Epithelial cell of proximal tubule (primary cell): Measurements from ENCODE around the gene QRICH2. TPM values are rescaled to one million over a fixed set of nuclear protein-coding genes. Genes with fewer than 3 reads are reported as not detected.
"Not testable (repeated sequence)": the region's sequence is repeated elsewhere in the genome, so short reads cannot be mapped to it uniquely, and the experiment has no call there.

ENCODE experiments used
- DNase-seq: peaks from one replicate; pipeline ENCODE4 v3.0.0-alpha.2; 2011; ENCODE audit warnings: low read depth
- H3K4me3 ChIP-seq: 2 replicates; pipeline ENCODE4 v1.5.1; 2011; ENCODE audit warnings: low read depth, mild to moderate bottlenecking, low read length
- CTCF ChIP-seq: conservative IDR thresholded peaks from 2 replicates; pipeline ENCODE4 v1.5.1; 2012; ENCODE audit warnings: low read depth, mild to moderate bottlenecking, low read length
- total RNA-seq: library from RNA; depleted of rRNA; stranded (reverse); fragments of >200 nt; gene quantifications from 2 replicates; pipeline ENCODE4 v1.2.3, GENCODE V29; 2015

Gene QRICH2
- total RNA-seq, 1 donor from 2014 or later: 0.69 TPM

GRCh38 chr17:76251478-76252039 lies 56.5 kb downstream of the QRICH2 start:
- no peak for DNase-seq
- H3K4me3 ChIP-seq: no peak overlapping the region
- TF ChIP-seq CTCF: no peak

GRCh38 chr17:76250141-76250540 lies 57.9 kb downstream of the QRICH2 start:
- no peak for TF ChIP-seq CTCF
- H3K4me3 ChIP-seq: no peak overlapping the region
- DNase-seq: no peak

GRCh38 chr17:76248013-76248782 lies 59.9 kb downstream of the QRICH2 start:
- peak; percentile 42 for TF ChIP-seq CTCF
- H3K4me3 ChIP-seq: no peak overlapping the region
- DNase-seq: no peak

GRCh38 chr17:76247304-76247703 lies 60.8 kb downstream of the QRICH2 start:
- H3K4me3 ChIP-seq: no peak overlapping the region
- TF ChIP-seq CTCF: no peak
- no peak for DNase-seq

- TF ChIP-seq CTCF: no peak
- no peak for DNase-seq
- H3K4me3 ChIP-seq: no peak overlapping the region
These were observed 61.7 kb downstream of the QRICH2 start for GRCh38 chr17:76246080-76247066.

GRCh38 chr17:76244721-76245120 lies 63.4 kb downstream of the QRICH2 start:
- not testable (repeated sequence) for DNase-seq, H3K4me3 ChIP-seq
